DOHH2 (cell line): Measurements from ENCODE around the gene CLK2.

Experiments
- CTCF ChIP-seq: fragments of 200-600 bp; sonication (generic); IDR thresholded peaks from one replicate; pipeline ENCODE4 v1.5.1; 2014; ENCODE audit warnings: antibody characterized with exemption, mild to moderate bottlenecking, low read depth, low read length; ENCODE audit not compliant: poor library complexity, severe bottlenecking
- EZH2phosphoT487 ChIP-seq: fragments of 200-600 bp; sonication (generic); IDR thresholded peaks from 2 replicates; pipeline ENCODE4 v1.6.1; 2017; ENCODE audit warnings: borderline replicate concordance, mild to moderate bottlenecking, antibody characterized with exemption, low read length, moderate library complexity, mixed read lengths

- TF ChIP-seq CTCF (no peak), EZH2phosphoT487 (no peak)
These were observed 12.3 kb upstream of the CLK2 start for GRCh38 chr1:155285631-155286044.
